OCI-LY1 (cell line): ENCODE results near the gene TTC33.
"Not testable (repeated sequence)": the region's sequence is repeated elsewhere in the genome, so short reads cannot be mapped to it uniquely, and the experiment has no call there.

ENCODE experiments used
- H2AFZ ChIP-seq: fragments of 200-600 bp; sonication (generic), shearing (Covaris generic); 2 replicates; pipeline ENCODE4 v1.6.0; 2014; ENCODE audit warnings: antibody characterized with exemption, mild to moderate bottlenecking, low read length
- H3F3A ChIP-seq: fragments of 200-600 bp; sonication (generic), shearing (Covaris generic); 2 replicates; pipeline ENCODE4 v1.6.0; 2014; ENCODE audit warnings: mild to moderate bottlenecking, antibody characterized with exemption, low read length, moderate library complexity; ENCODE audit not compliant: insufficient read depth
- H3K27ac ChIP-seq: fragments of 200-600 bp; sonication (generic); 2 replicates; pipeline ENCODE4 v1.5.1; 2014; ENCODE audit warnings: low read length, mixed run types, mild to moderate bottlenecking, low read depth; ENCODE audit not compliant: poor library complexity, severe bottlenecking
- H3K27me3 ChIP-seq: fragments of 200-600 bp; sonication (generic); 2 replicates; pipeline ENCODE4 v1.6.0; 2014; ENCODE audit warnings: antibody characterized with exemption, mild to moderate bottlenecking, low read length, moderate library complexity; ENCODE audit not compliant: insufficient read depth
- H3K36me3 ChIP-seq: fragments of 200-600 bp; sonication (generic); 2 replicates; pipeline ENCODE4 v1.6.1; 2014; ENCODE audit warnings: mild to moderate bottlenecking, antibody characterized with exemption, low read length, moderate library complexity, mixed read lengths; ENCODE audit not compliant: insufficient read depth
- H3K4me1 ChIP-seq: fragments of 200-600 bp; sonication (generic); 2 replicates; pipeline ENCODE4 v1.5.1; 2014; ENCODE audit warnings: mild to moderate bottlenecking, low read length, moderate library complexity; ENCODE audit not compliant: insufficient read depth, severe bottlenecking
- H3K4me2 ChIP-seq: fragments of 200-600 bp; sonication (generic), shearing (Covaris generic); 2 replicates; pipeline ENCODE4 v1.6.1; 2014; ENCODE audit warnings: low read length
- H3K4me3 ChIP-seq: fragments of 200-600 bp; sonication (generic); 2 replicates; pipeline ENCODE4 v1.5.1; 2014; ENCODE audit warnings: low read length, low read depth, mild to moderate bottlenecking, mixed read lengths; ENCODE audit not compliant: poor library complexity, severe bottlenecking
- H3K79me2 ChIP-seq: fragments of 200-600 bp; shearing (Covaris generic); 2 replicates; pipeline ENCODE4 v1.6.1; 2016; ENCODE audit warnings: mixed run types, low read length, mixed read lengths; ENCODE audit not compliant: insufficient read depth
- H3K9ac ChIP-seq: fragments of 200-600 bp; sonication (generic), shearing (Covaris generic); 2 replicates; pipeline ENCODE4 v1.6.1; 2014; ENCODE audit warnings: mild to moderate bottlenecking, low read length, mixed read lengths
- H3K9me2 ChIP-seq: fragments of 200-600 bp; sonication (generic), shearing (Covaris generic); 2 replicates; pipeline ENCODE4 v1.6.1; 2014; ENCODE audit warnings: low read depth, mild to moderate bottlenecking, low read length, mixed read lengths
- H3K9me3 ChIP-seq: fragments of 200-600 bp; shearing (Covaris generic); 2 replicates; pipeline ENCODE4 v1.6.1; 2014; ENCODE audit warnings: low read length, mixed read lengths
- H4K20me1 ChIP-seq: fragments of 200-600 bp; sonication (generic), shearing (Covaris generic); 2 replicates; pipeline ENCODE4 v1.6.0; 2016; ENCODE audit warnings: mild to moderate bottlenecking, low read length; ENCODE audit not compliant: insufficient read depth
- EZH2 ChIP-seq: fragments of 200-600 bp; sonication (generic), shearing (Covaris generic); IDR thresholded peaks from 2 replicates; pipeline ENCODE4 v1.8.0; 2017; ENCODE audit warnings: borderline replicate concordance, mixed run types, mild to moderate bottlenecking, antibody characterized with exemption, low read length, moderate library complexity, mixed read lengths
- TF ChIP-seq, protein P1 (sequence below): fragments of 200-600 bp; sonication (generic), shearing (Covaris generic); IDR thresholded peaks from 2 replicates; pipeline ENCODE4 v1.5.1; 2017; ENCODE audit warnings: mild to moderate bottlenecking, antibody characterized with exemption, low read length, moderate library complexity, mixed read lengths

The TTC33 gene

DNA sequence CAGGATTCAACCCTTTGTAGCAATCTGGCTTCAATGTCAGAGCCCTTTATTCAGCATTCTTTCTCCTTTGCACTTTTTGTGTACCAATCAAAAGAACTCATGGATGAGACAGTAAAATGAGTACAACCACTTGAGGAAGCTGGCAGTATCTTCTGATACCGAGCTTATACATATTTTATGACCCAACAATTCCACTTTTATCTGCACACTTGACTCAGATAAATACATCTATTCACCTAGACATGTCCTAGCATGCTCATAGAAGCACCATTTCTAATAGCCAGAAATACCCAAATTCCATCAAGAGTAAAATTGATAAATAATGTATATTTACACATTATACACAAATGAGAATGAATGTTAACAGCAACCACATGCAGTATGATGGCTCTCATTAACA is 187.2 kb downstream of the TTC33 start:
- no peaks in the 10 kb centered on the region for H3K36me3 ChIP-seq
- TF ChIP-seq EZH2 = no peak
- TF ChIP-seq, protein P1, sequence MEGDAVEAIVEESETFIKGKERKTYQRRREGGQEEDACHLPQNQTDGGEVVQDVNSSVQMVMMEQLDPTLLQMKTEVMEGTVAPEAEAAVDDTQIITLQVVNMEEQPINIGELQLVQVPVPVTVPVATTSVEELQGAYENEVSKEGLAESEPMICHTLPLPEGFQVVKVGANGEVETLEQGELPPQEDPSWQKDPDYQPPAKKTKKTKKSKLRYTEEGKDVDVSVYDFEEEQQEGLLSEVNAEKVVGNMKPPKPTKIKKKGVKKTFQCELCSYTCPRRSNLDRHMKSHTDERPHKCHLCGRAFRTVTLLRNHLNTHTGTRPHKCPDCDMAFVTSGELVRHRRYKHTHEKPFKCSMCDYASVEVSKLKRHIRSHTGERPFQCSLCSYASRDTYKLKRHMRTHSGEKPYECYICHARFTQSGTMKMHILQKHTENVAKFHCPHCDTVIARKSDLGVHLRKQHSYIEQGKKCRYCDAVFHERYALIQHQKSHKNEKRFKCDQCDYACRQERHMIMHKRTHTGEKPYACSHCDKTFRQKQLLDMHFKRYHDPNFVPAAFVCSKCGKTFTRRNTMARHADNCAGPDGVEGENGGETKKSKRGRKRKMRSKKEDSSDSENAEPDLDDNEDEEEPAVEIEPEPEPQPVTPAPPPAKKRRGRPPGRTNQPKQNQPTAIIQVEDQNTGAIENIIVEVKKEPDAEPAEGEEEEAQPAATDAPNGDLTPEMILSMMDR = no peak
- no peaks in the 10 kb centered on the region for H3K27me3 ChIP-seq
- H3K9me2 ChIP-seq = no peaks in the 10 kb centered on the region
- H3K79me2 ChIP-seq = no peaks in the 10 kb centered on the region
- H3K9ac ChIP-seq = no peak overlapping the region
- no peak overlapping the region for H3K27ac ChIP-seq
- H3K4me2 ChIP-seq = no peak overlapping the region
- H4K20me1 ChIP-seq = no peaks in the 10 kb centered on the region
- H2AFZ ChIP-seq = no peak overlapping the region
- H3F3A ChIP-seq = no peaks in the 10 kb centered on the region
- no peaks in the 10 kb centered on the region for H3K9me3 ChIP-seq
- peaks cover 15% of the 10 kb centered on the region for H3K4me1 ChIP-seq
- H3K4me3 ChIP-seq = no peak overlapping the region

GRCh38 chr5:40563173-40563572 is 192.6 kb downstream of the TTC33 start:
- not testable (repeated sequence) for H3K36me3 ChIP-seq, H3F3A ChIP-seq, H3K4me1 ChIP-seq, H3K9me2 ChIP-seq, H3K9me3 ChIP-seq, H3K79me2 ChIP-seq, H3K27ac ChIP-seq, H4K20me1 ChIP-seq, H3K27me3 ChIP-seq, H3K4me3 ChIP-seq, H3K9ac ChIP-seq, H2AFZ ChIP-seq, H3K4me2 ChIP-seq

DNA sequence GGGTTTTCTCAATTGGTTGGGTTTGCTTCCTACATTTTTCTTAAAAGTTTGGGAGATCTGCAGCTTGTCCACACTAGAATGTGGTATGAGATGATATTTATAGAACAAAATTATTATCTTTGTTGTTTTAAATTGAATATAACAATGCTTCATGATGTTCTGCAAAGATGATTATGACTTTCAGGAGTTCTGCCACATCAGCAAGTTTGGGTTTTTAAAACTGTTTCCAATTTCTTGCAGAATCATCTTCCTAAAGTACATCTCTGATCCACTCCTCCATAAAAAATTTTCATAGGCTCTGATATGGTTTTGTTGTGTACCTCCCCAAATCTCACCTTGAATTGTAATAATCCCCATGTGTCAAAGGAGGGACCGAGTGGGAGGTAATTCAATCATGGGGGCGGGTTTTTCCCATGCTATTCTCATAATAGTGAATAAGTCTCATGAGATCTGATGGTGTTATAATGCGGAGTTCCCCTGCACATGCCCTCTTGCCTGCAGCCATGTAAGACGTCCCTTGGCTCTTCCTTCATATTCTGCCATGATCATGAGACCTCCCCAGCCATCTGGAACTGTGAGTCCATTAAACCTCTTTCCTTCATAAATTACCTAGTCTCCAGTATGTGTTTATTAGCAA is 195.2 kb downstream of the TTC33 start:
- H3K27me3 ChIP-seq = no peaks in the 10 kb centered on the region
- H3K9ac ChIP-seq = no peak overlapping the region
- no peaks in the 10 kb centered on the region; the same call in 1 of the 2 replicates for H3K9me3 ChIP-seq
- H3K79me2 ChIP-seq = no peaks in the 10 kb centered on the region
- no peaks in the 10 kb centered on the region for H3K36me3 ChIP-seq
- H3K4me2 ChIP-seq = no peak overlapping the region
- no peak overlapping the region for H3K27ac ChIP-seq
- H3K9me2 ChIP-seq = no peaks in the 10 kb centered on the region
- no peak overlapping the region for H3K4me3 ChIP-seq
- no peak overlapping the region for H2AFZ ChIP-seq
- TF ChIP-seq, protein P1 = no peak
- TF ChIP-seq EZH2 = no peak
- H3F3A ChIP-seq = no peaks in the 10 kb centered on the region
- H3K4me1 ChIP-seq = no peaks in the 10 kb centered on the region
- no peaks in the 10 kb centered on the region for H4K20me1 ChIP-seq

GRCh38 chr5:40559306-40559705 is 196.5 kb downstream of the TTC33 start:
- no peaks in the 10 kb centered on the region for H3F3A ChIP-seq
- H3K27ac ChIP-seq = no peak overlapping the region
- no peaks in the 10 kb centered on the region for H3K4me1 ChIP-seq
- H3K9ac ChIP-seq = no peak overlapping the region
- TF ChIP-seq, protein P1 = no peak
- no peak for TF ChIP-seq EZH2
- H3K4me2 ChIP-seq = no peak overlapping the region
- H2AFZ ChIP-seq = no peak overlapping the region
- no peaks in the 10 kb centered on the region for H3K79me2 ChIP-seq
- H3K9me2 ChIP-seq = no peaks in the 10 kb centered on the region
- H3K27me3 ChIP-seq = no peaks in the 10 kb centered on the region
- H3K36me3 ChIP-seq = no peaks in the 10 kb centered on the region
- no peaks in the 10 kb centered on the region; the same call in 1 of the 2 replicates for H3K9me3 ChIP-seq
- no peak overlapping the region for H3K4me3 ChIP-seq
- no peaks in the 10 kb centered on the region for H4K20me1 ChIP-seq
